Activated CD4-positive, alpha-beta memory T cell treated with anti-CD3 and anti-CD28 coated beads, Interleukin-2, amount 10 ng/mL, durations not matched to agents 7 days and 5 days (primary cell): Measurements from ENCODE around the gene DOHH. TPM values are rescaled to one million over a fixed set of nuclear protein-coding genes. Genes with fewer than 3 reads are reported as not detected.
"Not testable (repeated sequence)": the region's sequence is repeated elsewhere in the genome, so short reads cannot be mapped to it uniquely, and the experiment has no call there.

Source experiments
- CTCF ChIA-PET: fragments of 350-600 bp; sonication (Branson Sonifier 250); formaldehyde crosslinking; loops from one replicate; lab custom pipeline; 2021; ENCODE audit warnings: antibody characterized with exemption, inconsistent platforms; lab: Charles Lee
- POLR2A ChIA-PET: fragments of 350-600 bp; sonication (Branson Sonifier 250); formaldehyde crosslinking; loops from one replicate; lab custom pipeline; 2021; ENCODE audit warnings: antibody characterized with exemption; lab: Charles Lee
- DNase-seq: peaks from one replicate; pipeline ENCODE4 v3.0.0-alpha.2; 2020
- H3K27ac Mint-ChIP-seq: one replicate; pipeline ENCODE4 v1.8.0; 2021; ENCODE audit warnings: mild to moderate bottlenecking, mixed read lengths
- H3K27me3 Mint-ChIP-seq: one replicate; pipeline ENCODE4 v1.8.0; 2021; ENCODE audit warnings: mixed read lengths
- H3K36me3 Mint-ChIP-seq: one replicate; pipeline ENCODE4 v1.8.0; 2021; ENCODE audit warnings: low read depth, mixed read lengths
- H3K4me1 Mint-ChIP-seq: one replicate; pipeline ENCODE4 v1.8.0; 2021; ENCODE audit warnings: mixed read lengths
- H3K4me3 Mint-ChIP-seq: one replicate; pipeline ENCODE4 v1.8.0; 2021; ENCODE audit warnings: mild to moderate bottlenecking, mixed read lengths
- H3K9me3 Mint-ChIP-seq: one replicate; pipeline ENCODE4 v1.8.0; 2021; ENCODE audit warnings: mixed read lengths
- total RNA-seq, 2 experiments: library from RNA; stranded (reverse); gene quantifications; one replicate each; pipeline ENCODE4 v1.2.3, GENCODE V29; 2021

Gene DOHH
- total RNA-seq, 2 experiments from 2014 or later: 11.1 to 11.8 TPM

DNA sequence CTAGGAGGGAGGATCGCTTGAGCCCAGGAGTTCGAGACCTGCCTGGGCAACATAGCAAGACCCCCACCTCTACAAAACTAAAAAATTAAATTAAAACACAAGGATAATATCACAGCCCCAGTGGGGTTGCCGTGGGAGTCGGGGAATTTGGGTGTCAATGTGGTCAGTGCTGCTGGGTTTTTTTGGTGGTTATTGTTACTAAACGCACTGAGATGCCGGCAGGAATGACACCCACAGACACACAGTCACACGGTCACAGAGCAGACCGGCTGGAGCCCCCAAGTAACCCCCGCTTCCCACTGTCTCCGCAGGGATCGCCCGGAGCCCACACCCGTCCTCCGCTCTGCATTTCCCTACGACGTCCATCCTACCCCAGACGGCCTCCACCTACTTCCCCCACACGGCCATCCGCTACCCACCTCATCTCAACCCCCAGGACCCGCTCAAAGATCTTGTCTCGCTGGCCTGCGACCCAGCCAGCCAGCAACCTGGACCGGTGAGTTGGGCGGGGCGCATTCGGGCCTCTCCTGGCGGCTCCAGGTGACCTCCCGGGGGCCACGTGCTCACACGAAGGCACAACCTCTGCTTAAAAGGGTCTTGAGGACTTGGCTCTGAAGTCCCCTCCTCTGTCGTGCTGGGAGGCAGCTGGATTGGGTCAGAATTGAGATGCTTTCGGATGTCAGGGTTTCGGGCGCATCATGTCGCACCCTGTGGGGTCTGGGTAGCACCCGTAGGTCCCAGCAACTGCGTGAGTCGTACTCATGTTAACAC lies 48.1 kb downstream of the DOHH start:
- ChIA-PET POLR2A (no interaction called here), CTCF (interaction anchor here (0.6 kb wide), 1 partner anchor 485 kb away, joined by 5 read pairs; no protein-coding TSS in a partner anchor)
- no peaks in the 10 kb centered on the region for H3K9me3 Mint-ChIP-seq
- H3K27ac Mint-ChIP-seq: no peak overlapping the region
- H3K4me1 Mint-ChIP-seq: peaks cover 5% of the 10 kb centered on the region
- DNase-seq: no peak
- no peak overlapping the region for H3K4me3 Mint-ChIP-seq
- H3K36me3 Mint-ChIP-seq: peaks cover 2% of the 10 kb centered on the region
- H3K27me3 Mint-ChIP-seq: no peaks in the 10 kb centered on the region

DNA sequence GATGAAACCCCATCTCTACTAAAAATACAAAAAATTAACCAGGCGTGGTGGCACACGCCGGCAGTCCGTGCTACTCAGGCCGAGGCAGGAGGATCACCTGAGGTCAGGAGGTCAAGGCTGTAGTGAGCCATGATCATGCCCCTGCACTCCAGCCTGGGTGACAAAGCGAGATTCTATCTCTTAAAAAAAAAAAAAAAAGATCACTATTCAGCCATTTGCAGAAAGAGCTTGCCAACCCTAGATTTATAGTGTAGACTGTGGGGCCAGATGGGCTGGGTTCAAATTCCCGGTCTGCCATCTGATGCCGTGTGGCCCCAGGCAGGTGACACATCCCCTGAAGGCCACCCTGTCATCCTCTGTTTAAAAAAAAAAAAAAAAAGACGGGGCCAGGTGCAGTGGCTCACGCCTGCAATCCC lies 49.0 kb downstream of the DOHH start:
- CTCF ChIA-PET: interaction anchor here (0.6 kb wide), 1 partner anchor 485 kb away, joined by 5 read pairs; no protein-coding TSS in a partner anchor
- Mint-ChIP-seq H3K4me1 (peaks cover 5% of the 10 kb centered on the region), H3K9me3 (no peaks in the 10 kb centered on the region)

GRCh38 chr19:3450796-3451411 lies 49.6 kb downstream of the DOHH start:
- H3K36me3 Mint-ChIP-seq: peaks cover 2% of the 10 kb centered on the region
- ChIA-PET CTCF (no interaction called here), POLR2A (no interaction called here)
- H3K4me1 Mint-ChIP-seq: peaks cover 5% of the 10 kb centered on the region
- H3K27me3 Mint-ChIP-seq: no peaks in the 10 kb centered on the region
- no peak overlapping the region for H3K27ac Mint-ChIP-seq
- H3K4me3 Mint-ChIP-seq: no peak overlapping the region
- no peak for DNase-seq
- H3K9me3 Mint-ChIP-seq: no peaks in the 10 kb centered on the region

More for the DNA sequence above, 49.0 kb downstream of the DOHH start:
- Mint-ChIP-seq H3K4me3 (no peak overlapping the region), H3K36me3 (peaks cover 2% of the 10 kb centered on the region), H3K27ac (no peak overlapping the region), H3K27me3 (no peaks in the 10 kb centered on the region)
- POLR2A ChIA-PET: no interaction called here
- DNase-seq: no peak

DNA sequence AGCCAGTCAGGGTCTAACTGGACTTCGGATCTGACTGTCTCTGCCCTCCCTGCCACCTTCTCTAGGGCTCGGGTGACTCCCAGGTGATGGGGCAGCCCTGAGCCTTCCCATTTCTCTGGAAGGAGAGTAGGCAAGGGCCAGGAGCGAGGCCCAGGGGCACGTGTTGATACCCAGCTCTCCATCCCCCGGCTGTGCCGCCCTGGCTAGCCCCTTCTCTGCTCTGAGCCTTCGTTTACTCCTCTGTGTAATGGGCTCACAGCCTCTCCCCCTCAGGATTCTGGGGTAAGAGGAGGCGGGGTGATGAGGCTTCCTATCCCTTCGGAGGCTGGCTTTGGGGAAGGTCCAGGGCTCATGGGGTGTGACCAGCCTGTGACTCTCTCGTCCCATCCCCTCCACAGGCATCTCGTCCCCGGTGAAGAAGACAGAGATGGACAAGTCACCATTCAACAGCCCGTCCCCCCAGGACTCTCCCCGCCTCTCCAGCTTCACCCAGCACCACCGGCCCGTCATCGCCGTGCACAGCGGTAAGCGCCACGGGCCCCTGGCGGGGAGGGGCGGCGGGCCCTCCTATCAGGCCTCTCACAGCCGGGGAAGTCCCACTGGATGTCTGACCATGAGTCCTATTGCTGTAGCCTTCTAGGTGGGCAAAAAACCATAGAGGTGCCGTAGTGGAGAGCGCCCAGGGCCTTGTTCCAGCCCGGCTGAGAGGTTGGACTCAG lies 51.7 kb downstream of the DOHH start:
- Mint-ChIP-seq H3K4me3 (no peak overlapping the region), H3K27me3 (no peaks in the 10 kb centered on the region), H3K36me3 (peaks cover 2% of the 10 kb centered on the region), H3K27ac (no peak overlapping the region), H3K4me1 (peaks cover 5% of the 10 kb centered on the region), H3K9me3 (no peaks in the 10 kb centered on the region)
- ChIA-PET POLR2A (no interaction called here), CTCF (no interaction called here)
- no peak for DNase-seq

DNA sequence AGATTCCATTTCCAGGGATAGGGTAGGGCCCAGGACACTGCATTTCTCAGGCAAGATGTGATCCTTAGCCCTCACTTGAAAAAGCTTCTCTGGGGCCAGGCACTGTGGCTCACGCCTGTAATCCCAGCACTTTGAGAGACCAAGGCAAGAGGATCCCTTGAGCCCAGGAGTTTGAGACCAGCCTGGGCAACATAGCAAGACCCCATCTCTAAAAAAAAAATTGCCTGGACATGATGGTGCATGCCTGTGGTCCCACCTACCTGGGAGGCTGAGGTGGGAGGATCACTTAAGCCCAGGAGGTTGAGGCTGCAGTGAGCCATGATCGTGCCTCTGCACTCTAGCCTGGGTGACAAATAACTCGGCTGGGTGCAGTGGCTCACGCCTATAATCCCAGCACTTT lies 53.8 kb downstream of the DOHH start:
- CTCF ChIA-PET: interaction anchor here (0.7 kb wide), 1 partner anchor 8 kb away, joined by 4 read pairs; no protein-coding TSS in a partner anchor
- H3K4me1 Mint-ChIP-seq, H3K27ac Mint-ChIP-seq, DNase-seq, H3K36me3 Mint-ChIP-seq, H3K27me3 Mint-ChIP-seq, POLR2A ChIA-PET, H3K9me3 Mint-ChIP-seq, H3K4me3 Mint-ChIP-seq: not testable (repeated sequence)

DNA sequence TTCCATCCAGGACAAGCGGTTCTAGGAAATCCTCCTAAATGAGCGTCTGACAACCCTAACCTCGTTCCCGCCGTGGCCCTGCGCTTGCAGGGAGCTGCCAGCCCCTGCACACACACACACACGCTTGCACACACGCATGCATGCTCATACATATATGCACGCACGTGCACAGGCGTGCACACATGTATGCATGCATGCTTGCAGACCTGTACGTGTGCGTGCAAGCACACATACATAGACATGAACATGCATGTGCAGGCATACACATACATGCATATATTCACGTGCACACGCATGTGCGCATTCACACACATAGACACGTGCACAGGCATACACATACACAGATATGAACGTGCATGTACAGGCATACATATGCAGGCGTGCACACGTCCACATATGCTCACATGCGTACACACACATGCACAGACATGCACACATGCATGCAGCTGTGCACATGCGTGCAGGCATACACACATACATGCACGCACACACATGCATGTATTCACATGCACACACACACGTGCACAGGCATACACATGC lies 55.7 kb downstream of the DOHH start:
- ChIA-PET POLR2A (no interaction called here), CTCF (no interaction called here)
- no peaks in the 10 kb centered on the region for H3K36me3 Mint-ChIP-seq
- no peaks in the 10 kb centered on the region for H3K9me3 Mint-ChIP-seq
- no peaks in the 10 kb centered on the region for H3K27me3 Mint-ChIP-seq
- no peak for DNase-seq
- H3K4me1 Mint-ChIP-seq: peaks cover 3% of the 10 kb centered on the region
- H3K27ac Mint-ChIP-seq: no peak overlapping the region
- H3K4me3 Mint-ChIP-seq: no peak overlapping the region

- H3K27ac Mint-ChIP-seq: no peak overlapping the region
- no peaks in the 10 kb centered on the region for H3K36me3 Mint-ChIP-seq
- no peaks in the 10 kb centered on the region for H3K27me3 Mint-ChIP-seq
- ChIA-PET CTCF (interaction anchor here (1.5 kb wide), 1 partner anchor 11 kb away, joined by 4 read pairs; no protein-coding TSS in a partner anchor), POLR2A (no interaction called here)
- H3K4me1 Mint-ChIP-seq: peaks cover 3% of the 10 kb centered on the region
- no peaks in the 10 kb centered on the region for H3K9me3 Mint-ChIP-seq
- H3K4me3 Mint-ChIP-seq: no peak overlapping the region
- DNase-seq: no peak
These were observed 56.4 kb downstream of the DOHH start for GRCh38 chr19:3443840-3444694.

DNA sequence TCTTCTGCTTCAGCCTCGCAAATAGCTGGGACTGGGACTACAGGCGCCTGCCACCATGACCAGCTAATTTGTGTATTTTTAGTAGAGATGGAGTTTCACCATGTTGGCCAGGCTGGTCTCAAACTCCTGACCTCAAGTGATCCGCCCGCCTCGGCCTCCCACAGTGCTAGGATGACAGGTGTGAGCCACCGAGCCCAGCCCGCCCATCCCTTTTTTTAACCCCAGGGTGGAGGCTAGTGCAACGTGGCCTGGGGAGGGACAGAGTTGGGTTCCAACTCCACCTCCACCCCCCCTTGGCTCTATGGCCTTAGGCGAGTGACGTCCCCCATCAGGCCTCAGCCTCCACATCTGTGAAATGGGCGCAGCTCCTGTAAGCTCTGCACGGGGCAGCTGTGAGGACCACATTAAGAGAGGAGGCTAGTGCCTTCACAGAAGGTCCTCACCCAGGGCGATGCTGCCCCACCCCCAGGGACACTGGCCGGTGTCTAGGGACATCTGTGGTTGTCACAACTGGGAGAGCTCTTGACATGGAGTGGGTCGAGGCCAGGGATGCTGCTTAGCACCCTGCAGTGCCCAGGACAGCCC lies 57.9 kb downstream of the DOHH start:
- peaks cover 3% of the 10 kb centered on the region for H3K4me1 Mint-ChIP-seq
- no peaks in the 10 kb centered on the region for H3K27me3 Mint-ChIP-seq
- no peak overlapping the region for H3K4me3 Mint-ChIP-seq
- no peak for DNase-seq
- H3K27ac Mint-ChIP-seq: no peak overlapping the region
- ChIA-PET POLR2A (no interaction called here), CTCF (interaction anchor here (1.5 to 1.7 kb wide), 2 partner anchors 9 to 13 kb away, joined by 4 to 5 read pairs; no protein-coding TSS in a partner anchor)
- no peaks in the 10 kb centered on the region for H3K36me3 Mint-ChIP-seq
- H3K9me3 Mint-ChIP-seq: no peaks in the 10 kb centered on the region

GRCh38 chr19:3441986-3442329 lies 58.5 kb downstream of the DOHH start:
- H3K9me3 Mint-ChIP-seq: no peaks in the 10 kb centered on the region
- H3K27ac Mint-ChIP-seq: no peak overlapping the region
- H3K27me3 Mint-ChIP-seq: no peaks in the 10 kb centered on the region
- no peaks in the 10 kb centered on the region for H3K36me3 Mint-ChIP-seq
- ChIA-PET CTCF (interaction anchor here (0.6 to 1.7 kb wide), 3 partner anchors 9 to 134 kb away, joined by 3 to 5 read pairs (median 4); no protein-coding TSS in a partner anchor), POLR2A (no interaction called here)
- DNase-seq: no peak
- no peak overlapping the region for H3K4me3 Mint-ChIP-seq
- H3K4me1 Mint-ChIP-seq: peaks cover 3% of the 10 kb centered on the region

- no peaks in the 10 kb centered on the region for H3K9me3 Mint-ChIP-seq
- peaks cover 3% of the 10 kb centered on the region for H3K4me1 Mint-ChIP-seq
- ChIA-PET CTCF (interaction anchor here (0.6 to 1.7 kb wide), 4 partner anchors 12 to 133 kb away, joined by 3 to 5 read pairs (median 3); no protein-coding TSS in a partner anchor), POLR2A (no interaction called here)
- H3K27me3 Mint-ChIP-seq: no peaks in the 10 kb centered on the region
- no peak overlapping the region for H3K4me3 Mint-ChIP-seq
- H3K36me3 Mint-ChIP-seq: no peaks in the 10 kb centered on the region
- DNase-seq: no peak
- no peak overlapping the region for H3K27ac Mint-ChIP-seq
These were observed 59.1 kb downstream of the DOHH start for GRCh38 chr19:3441089-3441985.
